ENCODE measurements around the gene SRI. TPM values are rescaled to one million over a fixed set of nuclear protein-coding genes. Genes with fewer than 3 reads are reported as not detected.
"Not testable (repeated sequence)": the region's sequence is repeated elsewhere in the genome, so short reads cannot be mapped to it uniquely, and the experiment has no call there.

Gene SRI
- total RNA-seq, 1 donor from 2014 or later: 179 TPM

DNA sequence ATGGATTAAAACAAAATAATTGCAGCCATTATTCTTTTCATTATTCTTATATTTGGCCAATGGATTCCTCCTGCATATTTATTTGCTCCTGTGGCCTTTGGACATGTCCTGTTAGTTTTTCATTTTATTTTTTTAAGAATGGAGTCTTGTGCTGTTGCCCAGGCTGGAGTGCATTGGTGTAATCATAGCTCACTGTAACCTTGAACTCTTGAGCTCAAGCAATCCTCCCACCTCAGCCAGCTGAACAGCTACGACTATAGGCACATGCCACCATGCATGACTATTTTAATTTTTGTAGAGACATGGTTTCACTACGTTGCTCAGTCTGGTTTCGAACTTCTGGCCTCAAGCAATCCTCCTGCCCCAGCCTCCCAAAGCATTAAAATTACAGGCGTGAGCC lies 42.7 kb upstream of the SRI start:
- no peak for DNase-seq
- Mint-ChIP-seq H3K4me1 (ENCODE audit: low read depth, unreplicated experiment) (no peaks in the 10 kb centered on the region), H3K36me3 (ENCODE audit: unreplicated experiment) (peaks cover 12% of the 10 kb centered on the region), H3K9me3 (ENCODE audit: unreplicated experiment) (peaks cover 3% of the 10 kb centered on the region), H3K27me3 (ENCODE audit: unreplicated experiment) (no peaks in the 10 kb centered on the region), H3K27ac (ENCODE audit: unreplicated experiment) (no peak overlapping the region), H3K4me3 (ENCODE audit: unreplicated experiment) (no peak overlapping the region)
- TF ChIP-seq, protein P1, sequence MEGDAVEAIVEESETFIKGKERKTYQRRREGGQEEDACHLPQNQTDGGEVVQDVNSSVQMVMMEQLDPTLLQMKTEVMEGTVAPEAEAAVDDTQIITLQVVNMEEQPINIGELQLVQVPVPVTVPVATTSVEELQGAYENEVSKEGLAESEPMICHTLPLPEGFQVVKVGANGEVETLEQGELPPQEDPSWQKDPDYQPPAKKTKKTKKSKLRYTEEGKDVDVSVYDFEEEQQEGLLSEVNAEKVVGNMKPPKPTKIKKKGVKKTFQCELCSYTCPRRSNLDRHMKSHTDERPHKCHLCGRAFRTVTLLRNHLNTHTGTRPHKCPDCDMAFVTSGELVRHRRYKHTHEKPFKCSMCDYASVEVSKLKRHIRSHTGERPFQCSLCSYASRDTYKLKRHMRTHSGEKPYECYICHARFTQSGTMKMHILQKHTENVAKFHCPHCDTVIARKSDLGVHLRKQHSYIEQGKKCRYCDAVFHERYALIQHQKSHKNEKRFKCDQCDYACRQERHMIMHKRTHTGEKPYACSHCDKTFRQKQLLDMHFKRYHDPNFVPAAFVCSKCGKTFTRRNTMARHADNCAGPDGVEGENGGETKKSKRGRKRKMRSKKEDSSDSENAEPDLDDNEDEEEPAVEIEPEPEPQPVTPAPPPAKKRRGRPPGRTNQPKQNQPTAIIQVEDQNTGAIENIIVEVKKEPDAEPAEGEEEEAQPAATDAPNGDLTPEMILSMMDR (IDR thresholded peaks at IDR 0.05; ENCODE audit: partially characterized antibody, unreplicated experiment): no peak

DNA sequence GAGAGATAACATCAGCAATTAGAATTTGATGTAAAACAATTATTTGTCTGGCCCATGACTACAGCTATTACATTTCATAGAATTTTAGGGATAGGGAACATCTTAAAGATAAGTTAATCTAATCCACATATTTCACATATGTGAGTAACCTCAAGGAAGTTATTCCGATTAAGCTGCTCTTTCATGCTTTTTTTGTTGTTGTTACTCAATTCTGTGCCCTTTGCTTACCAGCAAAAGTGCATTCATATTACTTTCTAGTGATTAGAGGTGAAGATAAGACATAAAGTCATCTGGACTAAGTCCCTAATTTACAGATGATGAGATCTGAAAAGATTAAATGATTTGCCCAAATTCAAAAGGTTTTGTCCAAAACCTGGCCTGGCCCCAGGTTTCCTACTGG lies 40.9 kb upstream of the SRI start:
- TF ChIP-seq, protein P1 (IDR thresholded peaks at IDR 0.05; ENCODE audit: partially characterized antibody, unreplicated experiment): no peak
- H3K9me3 Mint-ChIP-seq (ENCODE audit: unreplicated experiment): peaks cover 2% of the 10 kb centered on the region
- no peak for DNase-seq
- H3K27ac Mint-ChIP-seq (ENCODE audit: unreplicated experiment): no peak overlapping the region
- peaks cover 7% of the 10 kb centered on the region for H3K36me3 Mint-ChIP-seq (ENCODE audit: unreplicated experiment)
- no peaks in the 10 kb centered on the region for H3K4me1 Mint-ChIP-seq (ENCODE audit: low read depth, unreplicated experiment)
- H3K27me3 Mint-ChIP-seq (ENCODE audit: unreplicated experiment): no peaks in the 10 kb centered on the region
- no peak overlapping the region for H3K4me3 Mint-ChIP-seq (ENCODE audit: unreplicated experiment)

DNA sequence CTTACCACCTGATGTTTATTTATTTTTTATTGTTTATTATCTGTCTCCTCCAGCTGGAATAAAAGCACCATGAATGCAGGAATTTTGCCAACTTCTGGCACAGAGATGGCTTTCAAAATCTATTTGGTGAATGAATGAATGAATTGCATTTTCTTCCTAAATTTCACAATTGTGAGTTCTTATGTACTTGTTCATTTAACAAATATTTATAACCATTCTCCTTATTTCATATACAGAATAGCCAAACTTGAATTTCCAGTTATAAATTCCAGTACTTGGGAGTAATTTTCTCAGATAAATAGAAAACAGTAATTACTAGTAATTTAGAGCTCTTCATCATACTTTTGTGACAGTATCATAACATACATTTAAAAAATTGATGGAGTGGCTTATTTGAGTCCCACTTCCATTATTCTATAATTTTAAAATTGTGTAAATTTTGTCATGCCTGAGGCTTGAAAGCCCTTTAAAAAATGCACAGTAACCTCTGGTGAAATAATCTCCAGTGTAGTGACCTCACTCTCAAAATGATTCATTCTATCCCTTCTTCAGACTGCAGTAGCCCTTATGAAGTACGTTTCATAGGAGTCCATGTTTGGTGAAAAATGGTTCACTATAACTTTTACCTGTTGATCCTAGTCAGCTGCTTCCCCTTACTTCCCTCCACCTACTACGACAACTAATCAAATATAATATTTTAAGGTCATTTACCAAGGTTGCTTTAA lies 40.0 kb upstream of the SRI start:
- Mint-ChIP-seq H3K9me3 (ENCODE audit: unreplicated experiment) (peaks cover 2% of the 10 kb centered on the region), H3K4me1 (ENCODE audit: low read depth, unreplicated experiment) (no peaks in the 10 kb centered on the region), H3K36me3 (ENCODE audit: unreplicated experiment) (peaks cover 3% of the 10 kb centered on the region), H3K4me3 (ENCODE audit: unreplicated experiment) (no peak overlapping the region), H3K27ac (ENCODE audit: unreplicated experiment) (no peak overlapping the region), H3K27me3 (ENCODE audit: unreplicated experiment) (no peaks in the 10 kb centered on the region)
- TF ChIP-seq, protein P1 (IDR thresholded peaks at IDR 0.05; ENCODE audit: partially characterized antibody, unreplicated experiment): no peak
- DNase-seq: no peak

DNA sequence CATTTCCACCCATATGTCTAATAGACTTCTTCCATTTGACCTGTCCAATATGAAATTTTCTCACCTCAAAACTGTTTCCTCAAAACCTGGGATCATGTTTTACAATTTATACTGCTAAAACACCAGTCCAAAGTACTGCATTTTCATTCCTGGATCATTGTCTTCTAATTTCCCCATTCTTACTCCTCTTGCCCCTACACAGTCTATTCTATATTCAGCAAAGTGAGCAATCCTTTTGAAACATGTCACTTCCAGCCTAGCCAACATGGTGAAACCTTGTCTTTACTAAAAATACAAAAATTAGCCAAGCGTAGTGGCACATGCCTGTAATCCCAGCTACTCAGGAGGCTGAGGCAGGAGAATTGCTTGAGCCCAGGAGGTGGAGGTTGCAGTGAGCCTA lies 38.5 kb upstream of the SRI start:
- H3K9me3 Mint-ChIP-seq (ENCODE audit: unreplicated experiment); H3K4me1 Mint-ChIP-seq (ENCODE audit: low read depth, unreplicated experiment); H3K27ac Mint-ChIP-seq (ENCODE audit: unreplicated experiment); DNase-seq; H3K4me3 Mint-ChIP-seq (ENCODE audit: unreplicated experiment); H3K27me3 Mint-ChIP-seq (ENCODE audit: unreplicated experiment): not testable (repeated sequence)
- peaks cover 14% of the 10 kb centered on the region for H3K36me3 Mint-ChIP-seq (ENCODE audit: unreplicated experiment)

DNA sequence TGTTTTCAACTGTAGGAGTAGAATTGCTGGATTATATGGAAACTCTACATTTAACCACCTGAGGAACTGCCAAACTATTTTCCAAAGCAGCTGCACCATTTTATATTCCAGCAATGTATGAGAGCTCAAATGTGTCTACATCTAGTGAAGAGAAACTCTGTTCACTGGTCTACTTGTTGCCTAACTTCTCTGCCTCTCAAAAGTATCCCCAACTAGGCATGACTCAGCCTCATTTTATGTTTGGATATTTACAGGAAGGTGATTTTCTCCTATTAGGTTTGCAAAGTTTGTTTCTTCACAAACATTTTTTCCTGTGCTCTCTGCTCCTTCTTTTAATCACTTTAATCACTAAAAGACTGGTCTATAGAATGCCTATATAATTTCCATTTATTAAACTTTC lies 37.1 kb upstream of the SRI start:
- DNase-seq: no peak
- no peak overlapping the region for H3K27ac Mint-ChIP-seq (ENCODE audit: unreplicated experiment)
- H3K4me3 Mint-ChIP-seq (ENCODE audit: unreplicated experiment): no peak overlapping the region
- no peaks in the 10 kb centered on the region for H3K4me1 Mint-ChIP-seq (ENCODE audit: low read depth, unreplicated experiment)
- H3K36me3 Mint-ChIP-seq (ENCODE audit: unreplicated experiment): peaks cover 17% of the 10 kb centered on the region
- TF ChIP-seq, protein P1 (IDR thresholded peaks at IDR 0.05; ENCODE audit: partially characterized antibody, unreplicated experiment): no peak
- H3K27me3 Mint-ChIP-seq (ENCODE audit: unreplicated experiment): no peaks in the 10 kb centered on the region
- peaks cover 8% of the 10 kb centered on the region for H3K9me3 Mint-ChIP-seq (ENCODE audit: unreplicated experiment)
